Stomach smooth muscle (tissue), 2 donors: ENCODE measurements around the gene ADSL.

ENCODE experiments used
- H3K27ac ChIP-seq: one replicate; pipeline ENCODE4 v1.7.0; 2013; ENCODE audit warnings: mild to moderate bottlenecking, low read length, inconsistent platforms
- H3K27me3 ChIP-seq, 2 donors: one replicate each; pipeline ENCODE4 v1.7.0; 2013; ENCODE audit warnings: low read length in 2 of 2; ENCODE audit not compliant: insufficient read depth in 2 of 2, control insufficient read depth in 1 of 2
- H3K36me3 ChIP-seq, 2 donors: one replicate each; pipeline ENCODE4 v1.7.0; 2013; ENCODE audit warnings: low read length in 2 of 2; ENCODE audit not compliant: control insufficient read depth in 2 of 2, insufficient read depth in 2 of 2
- H3K4me1 ChIP-seq: one replicate; pipeline ENCODE4 v1.7.0; 2013; ENCODE audit warnings: low read length; ENCODE audit not compliant: control insufficient read depth, insufficient read depth
- H3K4me3 ChIP-seq, 2 donors: one replicate each; pipeline ENCODE4 v1.7.0; 2013; ENCODE audit warnings: low read length in 2 of 2
- H3K9ac ChIP-seq, 2 donors: one replicate each; pipeline ENCODE4 v1.7.0; 2013; ENCODE audit warnings: low read length in 2 of 2, mild to moderate bottlenecking in 1 of 2
- H3K9me3 ChIP-seq, 2 donors: one replicate each; pipeline ENCODE4 v1.7.0; 2013; ENCODE audit warnings: low read length in 2 of 2; ENCODE audit not compliant: control insufficient read depth in 2 of 2
- donor health status: healthy.
- donor health status: Pancreatic carcinoma.

ADSL gene

DNA sequence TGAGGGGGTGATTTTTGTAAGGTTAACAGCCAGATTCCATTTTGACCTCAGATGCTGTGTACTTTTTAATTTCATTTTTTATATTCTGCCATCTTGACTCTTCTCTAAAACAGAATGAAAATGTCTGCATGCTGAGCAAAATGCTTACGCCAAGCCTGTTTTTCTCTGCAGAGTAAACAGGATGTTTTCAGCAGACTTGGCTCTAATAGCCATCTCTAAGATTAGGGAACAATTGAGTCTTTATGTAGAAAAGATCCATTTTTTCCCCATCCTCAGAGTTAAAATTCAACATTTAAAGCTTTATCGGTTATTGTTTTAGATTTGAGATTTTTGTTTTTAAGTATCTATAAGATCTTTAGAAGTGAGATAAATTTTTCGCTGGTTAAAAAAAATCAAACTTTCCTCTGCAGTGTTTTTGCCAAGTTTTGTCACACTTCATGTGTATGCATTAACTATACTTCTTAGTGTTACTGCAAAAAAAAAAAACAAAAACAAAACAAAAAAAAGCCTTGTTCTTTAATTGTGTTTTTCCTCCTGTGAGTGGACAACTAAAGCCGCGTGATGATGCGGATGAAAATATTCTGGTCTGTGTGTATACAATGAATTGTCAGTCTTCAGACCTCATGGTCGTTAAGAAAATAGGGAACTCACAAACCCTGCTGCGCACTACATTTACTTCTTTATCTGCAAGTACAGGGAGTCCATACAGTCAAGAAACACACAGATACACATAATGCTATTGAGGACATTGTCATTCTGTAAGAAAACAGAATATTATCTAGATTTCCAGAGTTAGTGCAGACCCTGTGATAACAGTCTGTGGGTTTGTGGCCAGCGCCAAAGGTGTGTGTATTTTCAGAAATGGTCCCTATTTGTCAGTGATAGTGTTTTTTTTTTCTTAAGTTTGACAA lies 17.5 kb upstream of the ADSL start:
- Histone ChIP-seq H3K27ac (no peak overlapping the region), H3K9me3 (no peaks in the 10 kb centered on the region), H3K9ac (no peak overlapping the region), H3K27me3 (no peaks in the 10 kb centered on the region), H3K36me3 (peaks cover 14 to 25% of the 10 kb centered on the region in 2 donors), H3K4me3 (no peak overlapping the region), H3K4me1 (peaks cover 6% of the 10 kb centered on the region)

DNA sequence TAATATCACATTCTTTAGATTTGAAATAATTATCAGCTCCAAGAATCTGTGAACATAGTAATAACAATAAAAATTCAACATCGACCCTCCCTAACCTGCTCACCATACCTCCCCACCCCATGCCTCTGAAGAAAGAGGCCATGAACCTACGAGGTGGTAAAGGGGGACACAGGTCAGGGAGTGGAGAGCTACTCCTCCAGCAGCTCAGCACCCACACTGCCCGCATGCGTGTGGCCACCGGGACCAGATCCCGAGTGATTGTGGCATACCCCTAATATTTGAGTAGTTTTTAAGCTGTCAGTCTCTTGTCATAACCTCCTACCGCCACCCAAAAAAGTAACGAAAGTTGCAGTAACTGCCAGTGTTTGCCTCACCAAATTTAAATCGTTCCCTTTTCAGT lies 16.8 kb upstream of the ADSL start:
- H3K9ac ChIP-seq = no peak overlapping the region
- peaks cover 4% of the 10 kb centered on the region for H3K4me1 ChIP-seq
- H3K4me3 ChIP-seq = no peak overlapping the region
- H3K9me3 ChIP-seq = no peaks in the 10 kb centered on the region
- H3K27ac ChIP-seq = no peak overlapping the region
- H3K27me3 ChIP-seq = no peaks in the 10 kb centered on the region
- peaks cover 14 to 26% of the 10 kb centered on the region in 2 donors for H3K36me3 ChIP-seq

DNA sequence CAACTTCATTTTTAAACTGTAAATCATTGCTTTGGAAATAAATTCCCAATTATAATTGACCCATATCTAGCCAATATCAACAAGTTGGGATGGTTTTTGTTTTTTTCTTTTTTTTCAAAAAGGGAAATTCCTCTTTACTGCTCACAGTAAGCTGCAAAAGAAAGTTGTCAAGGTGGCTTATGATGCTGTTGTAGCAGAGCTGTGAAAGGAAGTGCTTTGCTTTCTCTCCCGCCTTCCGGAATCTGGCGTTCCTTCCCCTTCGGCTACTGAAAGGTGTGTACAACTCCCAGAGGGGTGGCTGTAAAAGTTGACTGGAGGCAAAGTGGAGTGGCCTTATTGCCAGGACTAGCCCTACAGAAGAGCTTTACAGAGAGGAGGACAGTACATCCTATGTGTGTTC lies 16.2 kb upstream of the ADSL start:
- H3K4me3 ChIP-seq = no peak overlapping the region
- H3K27me3 ChIP-seq = no peaks in the 10 kb centered on the region
- no peaks in the 10 kb centered on the region for H3K9me3 ChIP-seq
- peaks cover 17 to 24% of the 10 kb centered on the region in 2 donors for H3K36me3 ChIP-seq
- H3K27ac ChIP-seq = no peak overlapping the region
- H3K4me1 ChIP-seq = peaks cover 4% of the 10 kb centered on the region
- H3K9ac ChIP-seq = no peak overlapping the region

DNA sequence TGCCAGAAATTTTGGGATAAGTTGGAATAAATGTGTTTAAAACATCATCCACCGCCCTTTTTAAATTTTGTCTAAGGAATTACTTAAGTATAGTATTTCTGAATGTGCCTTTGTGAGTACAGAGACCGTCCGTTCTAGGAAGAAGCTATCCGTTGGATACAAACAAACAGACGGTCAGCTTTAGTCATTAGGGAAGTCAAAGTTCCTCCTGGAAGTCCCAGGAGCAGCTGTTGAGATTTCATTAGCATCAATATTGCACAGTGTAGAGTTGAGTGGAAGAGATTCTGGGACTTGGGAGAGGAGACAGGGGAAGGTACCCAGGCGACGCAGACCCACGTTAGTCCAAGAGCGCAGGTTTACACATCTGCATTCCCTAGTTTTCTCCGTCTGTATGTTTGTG lies 15.7 kb upstream of the ADSL start:
- Histone ChIP-seq H3K9ac (no peak overlapping the region), H3K4me1 (peaks cover 4% of the 10 kb centered on the region), H3K4me3 (no peak overlapping the region), H3K36me3 (peaks cover 17 to 20% of the 10 kb centered on the region in 2 donors), H3K27ac (no peak overlapping the region), H3K9me3 (no peaks in the 10 kb centered on the region), H3K27me3 (no peaks in the 10 kb centered on the region)

DNA sequence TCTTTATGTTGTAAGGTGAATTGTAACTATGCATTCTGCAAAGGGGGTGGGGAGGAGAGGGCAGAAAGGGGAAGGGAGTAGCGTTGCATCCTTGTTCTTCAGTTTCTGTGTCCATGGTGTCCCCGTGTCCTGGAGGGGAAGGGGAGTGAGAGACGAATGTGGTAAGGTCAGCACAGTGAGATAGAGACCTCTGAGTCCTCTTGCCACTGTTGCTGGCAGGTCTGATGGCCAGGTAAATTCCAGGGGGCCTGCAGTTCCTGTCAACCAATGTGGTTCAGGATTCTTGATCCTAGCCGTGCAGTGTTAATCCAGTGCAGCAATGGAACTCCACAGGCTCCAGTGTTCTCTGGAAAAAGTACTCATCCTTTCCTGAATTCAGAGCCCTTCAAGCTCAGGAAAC lies 14.6 kb upstream of the ADSL start:
- Histone ChIP-seq H3K9ac (peak overlapping the region in 1 of 2 donors; percentile 21), H3K36me3 (peaks cover 17 to 19% of the 10 kb centered on the region in 2 donors), H3K27me3 (no peaks in the 10 kb centered on the region), H3K4me1 (peaks cover 6% of the 10 kb centered on the region), H3K9me3 (no peaks in the 10 kb centered on the region), H3K4me3 (no peak overlapping the region), H3K27ac (no peak overlapping the region)

DNA sequence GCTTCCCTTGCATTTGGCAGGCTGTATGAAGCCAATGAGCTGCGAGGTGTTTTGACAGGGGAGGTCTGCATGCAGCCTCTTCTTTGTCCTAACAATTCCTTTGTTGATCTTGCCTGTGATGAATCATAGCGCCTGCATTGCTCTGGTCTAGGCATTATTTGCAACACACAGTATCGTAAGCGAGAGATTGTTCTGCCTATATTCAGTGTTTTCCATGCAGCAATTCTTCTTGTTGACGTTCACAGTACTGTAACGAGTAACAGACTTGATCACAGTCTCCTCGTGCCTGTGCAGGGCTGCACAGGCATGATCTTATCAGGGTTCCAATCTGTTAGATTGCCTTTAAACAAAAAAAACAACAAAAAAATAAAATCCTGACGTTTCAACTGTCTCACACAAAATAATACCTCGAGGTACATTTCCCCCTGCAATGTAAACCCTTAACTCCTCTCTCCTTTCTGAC lies 13.9 kb upstream of the ADSL start:
- no peak overlapping the region for H3K4me3 ChIP-seq
- peaks cover 6% of the 10 kb centered on the region for H3K4me1 ChIP-seq
- no peak overlapping the region for H3K27ac ChIP-seq
- no peak overlapping the region for H3K9ac ChIP-seq
- H3K36me3 ChIP-seq = peaks cover 17 to 19% of the 10 kb centered on the region in 2 donors
- H3K27me3 ChIP-seq = no peaks in the 10 kb centered on the region
- H3K9me3 ChIP-seq = no peaks in the 10 kb centered on the region

DNA sequence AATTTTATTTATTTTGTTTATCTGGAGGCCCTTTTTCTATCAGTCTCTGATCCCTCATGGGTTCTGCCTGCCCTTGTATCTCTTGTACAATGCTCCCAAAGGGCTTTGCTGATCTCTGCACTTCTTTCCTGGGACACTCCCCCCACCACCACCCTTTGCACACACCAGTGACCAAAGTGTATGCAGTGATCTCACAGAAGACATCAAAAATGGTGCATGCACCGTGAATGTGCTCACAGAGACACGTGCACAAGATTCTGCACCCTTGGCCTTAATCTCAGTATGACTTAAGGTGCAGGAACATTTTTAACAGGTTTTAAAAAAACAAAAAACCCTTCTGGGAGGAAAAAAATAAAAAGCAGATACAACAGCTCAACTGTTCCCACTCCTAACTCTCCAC lies 12.2 kb upstream of the ADSL start:
- H3K9ac ChIP-seq = no peak overlapping the region
- H3K36me3 ChIP-seq = peaks cover 17 to 21% of the 10 kb centered on the region in 2 donors
- peaks cover 6% of the 10 kb centered on the region for H3K4me1 ChIP-seq
- H3K4me3 ChIP-seq = no peak overlapping the region
- H3K9me3 ChIP-seq = no peaks in the 10 kb centered on the region
- H3K27ac ChIP-seq = no peak overlapping the region
- H3K27me3 ChIP-seq = no peaks in the 10 kb centered on the region

DNA sequence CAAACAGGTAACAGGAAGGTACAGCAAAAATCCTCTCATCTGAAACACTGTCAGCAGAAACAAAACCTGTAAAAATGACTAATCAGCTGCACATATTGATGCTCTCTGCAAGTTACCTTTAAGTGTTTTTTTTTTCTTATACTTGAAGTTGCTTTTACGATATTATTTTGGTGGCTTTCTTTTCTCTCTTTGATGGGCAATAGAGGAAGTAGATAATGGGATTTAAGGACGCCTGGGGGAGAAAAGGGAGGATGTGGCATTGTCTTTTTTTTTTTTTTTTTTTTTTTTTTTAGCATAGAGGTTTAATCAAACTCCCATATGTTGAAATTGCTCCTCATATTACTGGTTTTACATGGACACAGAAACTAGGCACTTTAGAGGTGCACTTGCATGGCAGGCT lies 11.4 kb upstream of the ADSL start:
- no peak overlapping the region for H3K27ac ChIP-seq
- no peak overlapping the region for H3K9ac ChIP-seq
- peaks cover 6% of the 10 kb centered on the region for H3K4me1 ChIP-seq
- peaks cover 14 to 21% of the 10 kb centered on the region in 2 donors for H3K36me3 ChIP-seq
- H3K9me3 ChIP-seq = no peaks in the 10 kb centered on the region
- H3K27me3 ChIP-seq = no peaks in the 10 kb centered on the region
- H3K4me3 ChIP-seq = no peak overlapping the region

DNA sequence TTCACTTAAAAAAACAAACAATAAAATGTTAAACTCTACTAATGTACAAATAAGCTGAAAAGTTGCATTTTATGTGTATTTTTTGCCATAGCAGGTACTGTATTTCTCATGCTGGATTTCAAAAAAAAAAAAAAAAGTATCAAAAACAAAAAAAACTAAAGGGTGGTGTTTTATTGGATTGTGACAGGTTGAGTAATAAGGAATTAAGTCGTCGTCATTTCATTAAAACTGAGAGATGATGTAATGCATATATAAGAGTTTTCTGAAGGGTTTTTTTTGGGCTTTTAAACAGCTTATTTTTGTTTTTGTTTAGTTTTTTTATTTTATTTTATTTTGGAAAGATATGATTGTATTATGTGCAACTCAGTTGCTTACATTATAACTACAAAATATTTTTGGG lies 10.9 kb upstream of the ADSL start:
- Histone ChIP-seq H3K36me3 (peaks cover 10 to 19% of the 10 kb centered on the region in 2 donors), H3K9me3 (no peaks in the 10 kb centered on the region), H3K9ac (no peak overlapping the region), H3K27ac (no peak overlapping the region), H3K27me3 (no peaks in the 10 kb centered on the region), H3K4me3 (no peak overlapping the region), H3K4me1 (peaks cover 6% of the 10 kb centered on the region)

DNA sequence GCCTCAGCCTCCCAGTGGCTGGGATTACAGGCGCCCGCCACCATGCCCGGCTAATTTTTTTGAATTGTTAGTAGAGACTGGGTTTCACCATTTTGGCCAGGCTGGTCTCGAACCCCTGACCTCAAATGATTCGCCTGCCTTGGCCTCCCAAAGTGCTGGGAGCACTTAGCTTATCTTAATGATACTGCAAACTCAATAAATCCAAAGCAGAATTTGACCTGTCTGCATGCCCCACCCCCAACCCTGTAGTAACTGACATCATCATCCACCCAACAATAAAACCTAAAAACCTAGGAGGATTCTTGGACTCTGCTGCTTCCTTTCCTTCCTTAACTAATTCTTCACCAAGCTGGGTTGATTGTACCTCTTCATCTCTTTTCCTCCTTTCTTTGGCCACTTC lies 6.3 kb upstream of the ADSL start:
- peaks cover 2% of the 10 kb centered on the region for H3K4me1 ChIP-seq
- peaks cover 0 to 2% of the 10 kb centered on the region in 2 donors for H3K36me3 ChIP-seq
- no peaks in the 10 kb centered on the region for H3K9me3 ChIP-seq
- no peak overlapping the region for H3K9ac ChIP-seq
- no peak overlapping the region for H3K27ac ChIP-seq
- no peak overlapping the region for H3K4me3 ChIP-seq
- H3K27me3 ChIP-seq = no peaks in the 10 kb centered on the region

DNA sequence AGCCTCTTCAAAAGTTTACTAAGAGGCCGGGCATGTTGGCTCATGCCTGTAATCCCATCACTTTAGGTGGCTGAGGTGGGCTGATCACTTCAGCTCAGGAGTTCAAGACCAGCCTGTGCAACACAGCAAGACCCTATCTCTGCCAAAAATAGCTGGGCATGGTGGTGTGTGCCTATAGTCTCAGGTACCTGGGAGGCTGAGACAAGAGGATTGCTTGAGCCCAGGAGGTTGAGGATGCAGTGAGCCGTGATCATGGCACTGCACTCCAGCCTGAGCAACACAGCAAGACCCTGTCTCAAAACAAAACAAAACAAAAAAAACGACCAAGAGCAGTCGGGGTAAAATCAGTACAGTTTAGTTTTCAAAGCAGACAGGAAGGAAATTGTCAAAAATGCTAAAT lies 4.7 kb upstream of the ADSL start:
- Histone ChIP-seq H3K4me3 (no peak overlapping the region), H3K36me3 (peaks cover 0 to 2% of the 10 kb centered on the region in 2 donors), H3K9ac (no peak overlapping the region), H3K4me1 (peaks cover 7% of the 10 kb centered on the region), H3K27ac (no peak overlapping the region), H3K9me3 (no peaks in the 10 kb centered on the region), H3K27me3 (no peaks in the 10 kb centered on the region)
